Smooth muscle cell (in vitro differentiated cells): ENCODE data around the gene ENO2. TPM values are rescaled to one million over a fixed set of nuclear protein-coding genes. Genes with fewer than 3 reads are reported as not detected.
A peak's percentile ranks its signal among the peaks of the same experiment; 100 is the strongest.

ENCODE experiments used
- DNase-seq: peaks from one replicate; lab custom pipeline; 2025; ENCODE audit not compliant: unreplicated experiment; lab: John Stamatoyannopoulos, UW
- H2AFZ ChIP-seq: fragments of 200-600 bp; sonication (generic); 2 replicates; pipeline ENCODE4 v1.6.0; 2016; ENCODE audit warnings: antibody characterized with exemption, low read depth, mild to moderate bottlenecking
- H3F3A ChIP-seq: fragments of 200-600 bp; sonication (generic); 2 replicates; pipeline ENCODE4 v1.6.0; 2017; ENCODE audit warnings: antibody characterized with exemption, low read depth
- H3K27ac ChIP-seq: fragments of 200-600 bp; sonication (generic); 2 replicates; pipeline ENCODE4 v1.5.1; 2016; ENCODE audit warnings: low read depth, mild to moderate bottlenecking
- H3K27me3 ChIP-seq: fragments of 200-600 bp; sonication (generic); 2 replicates; pipeline ENCODE4 v1.6.1; 2016; ENCODE audit warnings: low read depth, mild to moderate bottlenecking
- H3K36me3 ChIP-seq: fragments of 200-600 bp; sonication (generic); 2 replicates; pipeline ENCODE4 v1.5.1; 2016; ENCODE audit warnings: low read depth
- H3K4me1 ChIP-seq: fragments of 200-600 bp; sonication (generic); 2 replicates; pipeline ENCODE4 v1.5.1; 2016; ENCODE audit warnings: low read depth
- H3K4me2 ChIP-seq: fragments of 200-600 bp; sonication (generic); 2 replicates; pipeline ENCODE4 v1.6.0; 2016; ENCODE audit warnings: mild to moderate bottlenecking
- H3K4me3 ChIP-seq: fragments of 200-600 bp; sonication (generic); 2 replicates; pipeline ENCODE4 v1.5.1; 2016; ENCODE audit warnings: mild to moderate bottlenecking
- H3K79me2 ChIP-seq: fragments of 200-600 bp; sonication (generic); 2 replicates; pipeline ENCODE4 v1.6.0; 2016; ENCODE audit warnings: low read depth, mild to moderate bottlenecking
- H3K9ac ChIP-seq: fragments of 200-600 bp; sonication (generic); 2 replicates; pipeline ENCODE4 v1.6.0; 2016; ENCODE audit warnings: low read depth
- H3K9me3 ChIP-seq: fragments of 200-600 bp; sonication (generic); replicated peaks from 2 replicates; pipeline ENCODE4 v1.5.1; 2016; ENCODE audit warnings: low read depth
- H4K20me1 ChIP-seq: fragments of 200-600 bp; sonication (generic); 2 replicates; pipeline ENCODE4 v1.6.0; 2016; ENCODE audit warnings: low read depth
- CTCF ChIP-seq: fragments of 200-600 bp; sonication (generic); IDR thresholded peaks from 2 replicates; pipeline ENCODE4 v1.5.1; 2017; ENCODE audit warnings: borderline replicate concordance, mild to moderate bottlenecking, antibody characterized with exemption; ENCODE audit not compliant: insufficient read depth, poor library complexity, severe bottlenecking
- WGBS: methylation state at CpG from one replicate; pipeline ENCODE4 v1.1.7; 2016; ENCODE audit warnings: low lambda C conversion rate; 5-methylcytosine and 5-hydroxymethylcytosine counted together
- polyA plus RNA-seq: library from polyadenylated mRNA; unstranded; fragments of >200 nt; fragmentation: Nextera tagmentation; extraction: Ambion mirVana; gene quantifications from 2 replicates; pipeline ENCODE4 v1.2.1, GENCODE V29; 2016
- total RNA-seq: library from RNA; depleted of rRNA; stranded (reverse); fragments of >200 nt; gene quantifications from 2 replicates; pipeline ENCODE4 v1.2.3, GENCODE V29; 2014

Gene ENO2
- total and polyA plus RNA-seq, 2 experiments from 2014 or later, result 52.5 to 105 TPM

GRCh38 chr12:6923003-6923732 is 8.8 kb downstream of the ENO2 start:
- Histone ChIP-seq H3K36me3 (no peaks in the 10 kb centered on the region), H4K20me1 (peaks cover 9% of the 10 kb centered on the region), H2AFZ (no peak overlapping the region), H3K27ac (no peak overlapping the region), H3K9ac (no peak overlapping the region), H3F3A (peaks cover 16% of the 10 kb centered on the region), H3K4me3 (no peak overlapping the region), H3K4me1 (peaks cover 29% of the 10 kb centered on the region), H3K79me2 (peaks cover 12% of the 10 kb centered on the region), H3K27me3 (no peaks in the 10 kb centered on the region), H3K9me3 (no peaks in the 10 kb centered on the region), H3K4me2 (no peak overlapping the region)
- DNase-seq, result no peak
- 94% methylated on average over 10 of the region's 10 CpGs for WGBS
- no peak for TF ChIP-seq CTCF

GRCh38 chr12:6923851-6924250 is 9.5 kb downstream of the ENO2 start:
- peaks cover 19% of the 10 kb centered on the region for H3K79me2 ChIP-seq
- whole genome bisulfite sequencing, result 87% methylated on average over 6 of the region's 6 CpGs

DNA sequence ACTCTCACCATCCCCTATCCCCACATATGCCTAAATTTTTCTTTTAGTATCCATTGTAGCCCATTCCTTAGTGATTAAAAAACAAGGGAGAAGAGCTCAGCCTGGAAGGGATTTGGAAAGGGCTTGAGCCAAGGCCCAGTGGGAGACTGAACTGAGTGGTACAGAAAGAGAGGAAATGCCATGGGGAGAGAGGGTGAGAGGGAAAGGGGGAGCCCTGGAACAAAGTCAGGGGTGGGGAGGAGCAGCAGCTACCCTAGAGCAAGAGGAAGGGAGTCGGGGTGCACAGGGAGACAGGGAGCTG is 10.8 kb downstream of the ENO2 start:
- H2AFZ ChIP-seq, result no peak overlapping the region
- H3K9ac ChIP-seq, result no peak overlapping the region
- H3K79me2 ChIP-seq, result peaks cover 32% of the 10 kb centered on the region
- WGBS, result 20% methylated on average over 1 of the region's 1 CpG
- peak overlapping the region; percentile 63 for H3K4me2 ChIP-seq
- no peaks in the 10 kb centered on the region for H3K9me3 ChIP-seq
- no peak for DNase-seq
- no peaks in the 10 kb centered on the region for H3K36me3 ChIP-seq
- no peak overlapping the region for H3K4me3 ChIP-seq
- no peaks in the 10 kb centered on the region for H3K27me3 ChIP-seq
- H3K4me1 ChIP-seq, result peaks cover 40% of the 10 kb centered on the region
- H3F3A ChIP-seq, result peaks cover 16% of the 10 kb centered on the region
- peaks cover 15% of the 10 kb centered on the region for H4K20me1 ChIP-seq
- peak overlapping the region; percentile 77 for H3K27ac ChIP-seq
- TF ChIP-seq CTCF, result no peak

More at GRCh38 chr12:6923851-6924250, 9.5 kb downstream of the ENO2 start:
- no peaks in the 10 kb centered on the region for H3K9me3 ChIP-seq
- DNase-seq, result no peak
- H3K27ac ChIP-seq, result no peak overlapping the region
- no peak overlapping the region for H3K4me2 ChIP-seq
- no peak for TF ChIP-seq CTCF
- H2AFZ ChIP-seq, result no peak overlapping the region
- peaks cover 16% of the 10 kb centered on the region for H3F3A ChIP-seq
- H3K36me3 ChIP-seq, result no peaks in the 10 kb centered on the region
- peaks cover 10% of the 10 kb centered on the region for H4K20me1 ChIP-seq
- no peak overlapping the region for H3K9ac ChIP-seq
- no peak overlapping the region for H3K4me3 ChIP-seq
- no peaks in the 10 kb centered on the region for H3K27me3 ChIP-seq
- H3K4me1 ChIP-seq, result peaks cover 29% of the 10 kb centered on the region
